ENCODE measurements around the gene GJA1. TPM values are rescaled to one million over a fixed set of nuclear protein-coding genes. Genes with fewer than 3 reads are reported as not detected.

GJA1 gene
- total and polyA plus RNA-seq, 2 of the 8 experiments (the other 6 are each of a cell fraction or from before 2014, with no cell fraction given), result 468 to 795 TPM

DNA sequence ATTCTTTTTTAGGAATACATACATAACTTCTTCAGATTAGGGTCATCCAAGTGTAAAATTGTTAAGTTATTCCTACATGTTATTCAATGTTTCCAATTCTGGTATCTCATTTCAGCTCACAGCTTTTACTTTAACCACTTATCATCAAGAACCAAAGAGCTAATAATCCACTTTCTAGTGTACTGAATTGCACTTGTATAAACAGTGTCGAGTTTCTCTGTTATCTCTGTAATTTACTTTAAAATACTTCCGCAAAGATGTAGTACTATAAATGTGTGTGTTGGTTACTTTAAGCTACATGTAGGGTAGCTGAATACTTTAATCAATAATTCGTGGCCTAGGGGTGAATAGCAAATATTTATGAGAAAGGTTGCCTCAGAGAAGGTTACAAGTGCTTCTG, 8.8 kb upstream of the GJA1 start:
- no peaks in the 10 kb centered on the region for H3K27me3 ChIP-seq (replicated peaks in 1 of 4; ENCODE audit: control insufficient read depth in 3 of 4, extremely low read depth in 1 of 4, insufficient read depth in 3 of 4, low read length in 3 of 4)
- H3K79me1 ChIP-seq (ENCODE audit: low read depth, low read length), result no peaks in the 10 kb centered on the region
- no peaks in the 10 kb centered on the region for H4K20me1 ChIP-seq (replicated peaks in 1 of 2; ENCODE audit: control insufficient read depth in 1 of 2, insufficient read depth in 2 of 2, low read length in 2 of 2)
- ChIA-PET CTCF (ENCODE audit: partially characterized antibody) (interaction anchor here (0.6 kb wide), 1 partner anchor 309 kb away, joined by 4 read pairs; no protein-coding TSS in a partner anchor), POLR2A (ENCODE audit: partially characterized antibody) (interaction anchor here (0.6 to 1.5 kb wide), 3 partner anchors 9 to 13 kb away, joined by 3 to 4 read pairs (median 4); partner anchors contain the start of gene GJA1)
- FAIRE-seq (no peak), DNase-seq (ENCODE audit: low read depth in 1 of 2, low spot score in 2 of 2) (no peak)
- no peaks in the 10 kb centered on the region for H3K23me2 ChIP-seq (ENCODE audit: low read depth, low read length)
- H2BK20ac ChIP-seq (ENCODE audit: low read length), result no peak overlapping the region
- no peak overlapping the region for H3K27ac ChIP-seq (ENCODE audit: low read depth, low read length)
- H2BK5ac ChIP-seq (ENCODE audit: low read depth, low read length), result no peak overlapping the region
- H4K5ac ChIP-seq (ENCODE audit: insufficient read length, low read depth, low read length), result no peak overlapping the region
- no peak overlapping the region for H2BK120ac ChIP-seq (replicated peaks; ENCODE audit: low read depth, low read length)
- no peak overlapping the region for H3K4ac ChIP-seq (replicated peaks; ENCODE audit: insufficient read length, low read depth, low read length)
- no peak overlapping the region for H2BK12ac ChIP-seq (ENCODE audit: low read depth, low read length)
- no peaks in the 10 kb centered on the region for H3K79me2 ChIP-seq (ENCODE audit: control insufficient read depth in 1 of 2, insufficient read depth in 2 of 2, low read length in 2 of 2)
- H3K4me2 ChIP-seq (ENCODE audit: insufficient read depth in 1 of 2, low read depth in 2 of 2, low read length in 2 of 2), result no peak overlapping the region
- H2AK5ac ChIP-seq (ENCODE audit: low read depth, low read length), result no peak overlapping the region
- no peak overlapping the region for H2AFZ ChIP-seq (ENCODE audit: low read length)
- no peak overlapping the region for H4K8ac ChIP-seq (ENCODE audit: extremely low read depth, insufficient read depth, low read length)
- TF ChIP-seq NRF1 (IDR thresholded peaks at IDR 0.05; ENCODE audit: low read depth, low read length) (no peak), GTF2F1 (IDR thresholded peaks at IDR 0.05; ENCODE audit: borderline replicate concordance, low read depth, low read length) (no peak), SRF (IDR thresholded peaks at IDR 0.05; ENCODE audit: low read depth, low read length) (no peak), RNF2 (IDR thresholded peaks at IDR 0.05; ENCODE audit: borderline replicate concordance, low read depth, low read length, missing control alignments, poor library complexity, severe bottlenecking) (no peak), CHD2 (IDR thresholded peaks at IDR 0.05; ENCODE audit: low read length) (no peak), BRCA1 (IDR thresholded peaks at IDR 0.05; ENCODE audit: low read depth, low read length) (no peak), YY1 (IDR thresholded peaks at IDR 0.05; ENCODE audit: low read depth, low read length) (no peak), CHD1 (IDR thresholded peaks at IDR 0.05; ENCODE audit: low read depth, low read length) (no peak), JUN (IDR thresholded peaks at IDR 0.05; ENCODE audit: low read depth, low read length) (no peak), SIN3A (conservative IDR thresholded peaks at IDR 0.05 in 1 of 2, IDR thresholded peaks at IDR 0.05 in 1 of 2; ENCODE audit: low read depth in 1 of 2, low read length in 2 of 2) (no peak), HDAC2 (IDR thresholded peaks at IDR 0.05; ENCODE audit: borderline replicate concordance in 1 of 2, low read depth in 2 of 2, low read length in 2 of 2) (no peak), RXRA (IDR thresholded peaks at IDR 0.05; ENCODE audit: insufficient read depth, low read depth, low read length) (no peak), PHF8 (conservative IDR thresholded peaks at IDR 0.05; ENCODE audit: low read depth, low read length) (no peak), TBP (IDR thresholded peaks at IDR 0.05; ENCODE audit: low read depth, low read length) (no peak)
- H3K4me3 ChIP-seq (ENCODE audit: extremely low read depth in 1 of 4, insufficient read depth in 2 of 4, low read depth in 3 of 4, low read length in 4 of 4), result no peak overlapping the region
- no peak overlapping the region for H3K23ac ChIP-seq (ENCODE audit: insufficient read length)
- H3K4me1 ChIP-seq (replicated peaks in 1 of 4; ENCODE audit: control insufficient read depth in 3 of 4, insufficient read depth in 4 of 4, low read length in 3 of 4), result peaks cover 0 to under 1% (median 0%) of the 10 kb centered on the region in 4 experiments; a peak in 1 of 7 replicates
- no peaks in the 10 kb centered on the region for H3K9me3 ChIP-seq (ENCODE audit: insufficient read depth in 2 of 2, low read depth in 1 of 2, low read length in 1 of 2)
- H4K91ac ChIP-seq (replicated peaks; ENCODE audit: insufficient read length, low read length), result no peak overlapping the region
- H3K56ac ChIP-seq (replicated peaks; ENCODE audit: insufficient read length, low read depth, low read length), result no peak overlapping the region
- H3K14ac ChIP-seq (ENCODE audit: insufficient read length), result no peak overlapping the region
- H2BK15ac ChIP-seq (ENCODE audit: low read length), result no peak overlapping the region
- H3K36me3 ChIP-seq (ENCODE audit: control insufficient read depth in 2 of 4, insufficient read depth in 4 of 4, low read length in 3 of 4), result no peaks in the 10 kb centered on the region
- no peak overlapping the region for H3K18ac ChIP-seq (ENCODE audit: extremely low read depth, low read length)
- no peak overlapping the region for H3K9ac ChIP-seq (replicated peaks in 1 of 4; ENCODE audit: extremely low read depth in 1 of 4, low read depth in 3 of 4, low read length in 3 of 4)
- 93% methylated on average over 3 of the region's 3 CpGs; no CpG with 5 or more reads in 1 of the 2 experiments for WGBS, 2 experiments (ENCODE audit: extremely low coverage in 1 of 2, insufficient coverage in 1 of 2, insufficient read length in 1 of 2, insufficient replicate concordance in 2 of 2, low coverage in 1 of 2, low lambda C conversion rate in 2 of 2, missing lambda C conversion rate in 1 of 2)
